Activated CD8-positive, alpha-beta memory T cell treated with anti-CD3 and anti-CD28 coated beads, Interleukin-2, amount 10 ng/mL, durations not matched to agents 7 days and 5 days (primary cell): ENCODE data around the gene FRK. TPM values are rescaled to one million over a fixed set of nuclear protein-coding genes. Genes with fewer than 3 reads are reported as not detected.

ENCODE experiments used
- ATAC-seq: fragments of 150-1000 bp; cut with Tn5 transposase; one replicate; pipeline ENCODE4 v1.10.0; 2021; ENCODE audit warnings: moderate library complexity
- CTCF ChIA-PET: fragments of 350-600 bp; sonication (Branson Sonifier 250); formaldehyde crosslinking; loops from one replicate; lab custom pipeline; 2021; ENCODE audit warnings: antibody characterized with exemption; lab: Charles Lee
- DNase-seq: peaks from one replicate; pipeline ENCODE4 v3.0.0-alpha.2; 2020
- H3K27ac Mint-ChIP-seq: one replicate; pipeline ENCODE4 v1.8.0; 2021; ENCODE audit warnings: mild to moderate bottlenecking, mixed read lengths
- H3K27me3 Mint-ChIP-seq: one replicate; pipeline ENCODE4 v1.8.0; 2021; ENCODE audit warnings: mixed read lengths
- H3K36me3 Mint-ChIP-seq: one replicate; pipeline ENCODE4 v1.8.0; 2021; ENCODE audit warnings: mild to moderate bottlenecking, mixed read lengths
- H3K4me1 Mint-ChIP-seq: one replicate; pipeline ENCODE4 v1.8.0; 2021; ENCODE audit warnings: mixed read lengths
- H3K4me3 Mint-ChIP-seq: one replicate; pipeline ENCODE4 v1.8.0; 2021; ENCODE audit warnings: mild to moderate bottlenecking, moderate library complexity, mixed read lengths
- H3K9me3 Mint-ChIP-seq: one replicate; pipeline ENCODE4 v1.8.0; 2022; ENCODE audit warnings: low read depth, mixed read lengths
- total RNA-seq, 2 experiments: library from RNA; stranded (reverse); gene quantifications; one replicate each; pipeline ENCODE4 v1.2.3, GENCODE V29; 2021

FRK gene
- total RNA-seq, 2 experiments from 2014 or later: 0.09 to 0.12 TPM

- no peaks in the 10 kb centered on the region for H3K36me3 Mint-ChIP-seq
- ATAC-seq: no peak
Measured at GRCh38 chr6:116070616-116071389, 10.1 kb upstream of the FRK start.

GRCh38 chr6:116070101-116070500 lies 9.4 kb upstream of the FRK start:
- H3K36me3 Mint-ChIP-seq: no peaks in the 10 kb centered on the region

More at GRCh38 chr6:116070616-116071389, 10.1 kb upstream of the FRK start:
- H3K4me1 Mint-ChIP-seq: peaks cover 8% of the 10 kb centered on the region
- H3K27ac Mint-ChIP-seq: no peak overlapping the region
- CTCF ChIA-PET: interaction anchor here (0.7 to 1.6 kb wide), 2 partner anchors 9 to 171 kb away, joined by 3 to 4 read pairs; no protein-coding TSS in a partner anchor
- H3K9me3 Mint-ChIP-seq: no peaks in the 10 kb centered on the region
- peaks cover 5% of the 10 kb centered on the region for H3K27me3 Mint-ChIP-seq
- no peak overlapping the region for H3K4me3 Mint-ChIP-seq
- no peak for DNase-seq

GRCh38 chr6:116066789-116067188 lies 6.1 kb upstream of the FRK start:
- DNase-seq (no peak), ATAC-seq (no peak)
- Mint-ChIP-seq H3K4me1 (no peaks in the 10 kb centered on the region), H3K36me3 (no peaks in the 10 kb centered on the region), H3K9me3 (no peaks in the 10 kb centered on the region), H3K27me3 (peaks cover 19% of the 10 kb centered on the region), H3K27ac (no peak overlapping the region), H3K4me3 (no peak overlapping the region)
- CTCF ChIA-PET: no interaction called here

More at GRCh38 chr6:116070101-116070500, 9.4 kb upstream of the FRK start:
- CTCF ChIA-PET: interaction anchor here (0.7 to 1.6 kb wide), 2 partner anchors 9 to 170 kb away, joined by 3 to 4 read pairs; no protein-coding TSS in a partner anchor
- Mint-ChIP-seq H3K27ac (no peak overlapping the region), H3K4me3 (no peak overlapping the region), H3K27me3 (peaks cover 8% of the 10 kb centered on the region), H3K9me3 (no peaks in the 10 kb centered on the region), H3K4me1 (peaks cover 8% of the 10 kb centered on the region)
- DNase-seq (no peak), ATAC-seq (no peak)

- Mint-ChIP-seq H3K27ac (no peak overlapping the region), H3K4me1 (no peaks in the 10 kb centered on the region), H3K36me3 (no peaks in the 10 kb centered on the region), H3K4me3 (no peak overlapping the region), H3K27me3 (peaks cover 20% of the 10 kb centered on the region), H3K9me3 (no peaks in the 10 kb centered on the region)
- CTCF ChIA-PET: no interaction called here
- ATAC-seq: no peak
- no peak for DNase-seq
Measured at GRCh38 chr6:116064666-116065065, 4.0 kb upstream of the FRK start.

- Mint-ChIP-seq H3K4me1 (no peaks in the 10 kb centered on the region), H3K4me3 (no peak overlapping the region), H3K27ac (no peak overlapping the region), H3K36me3 (no peaks in the 10 kb centered on the region), H3K27me3 (peaks cover 19% of the 10 kb centered on the region), H3K9me3 (no peaks in the 10 kb centered on the region)
- ATAC-seq: no peak
- CTCF ChIA-PET: no interaction called here
- no peak for DNase-seq
Measured at GRCh38 chr6:116062496-116062895, 1.8 kb upstream of the FRK start.

- ATAC-seq (no peak), DNase-seq (no peak)
- Mint-ChIP-seq H3K27me3 (peaks cover 18% of the 10 kb centered on the region), H3K4me3 (no peak overlapping the region), H3K27ac (no peak overlapping the region), H3K9me3 (no peaks in the 10 kb centered on the region), H3K4me1 (no peaks in the 10 kb centered on the region), H3K36me3 (no peaks in the 10 kb centered on the region)
- CTCF ChIA-PET: no interaction called here
Measured at GRCh38 chr6:116059713-116060571, 749 bp downstream of the FRK start.

GRCh38 chr6:116057766-116058165 lies 2.9 kb downstream of the FRK start:
- no peak overlapping the region for H3K27ac Mint-ChIP-seq
- no peaks in the 10 kb centered on the region for H3K9me3 Mint-ChIP-seq

GRCh38 chr6:116055513-116055912 lies 5.2 kb downstream of the FRK start:
- no peaks in the 10 kb centered on the region for H3K4me1 Mint-ChIP-seq
- no peaks in the 10 kb centered on the region for H3K36me3 Mint-ChIP-seq
- ATAC-seq: no peak
- H3K27ac Mint-ChIP-seq: no peak overlapping the region
- no peaks in the 10 kb centered on the region for H3K9me3 Mint-ChIP-seq
- DNase-seq: no peak
- H3K27me3 Mint-ChIP-seq: peaks cover 15% of the 10 kb centered on the region
- H3K4me3 Mint-ChIP-seq: no peak overlapping the region
- CTCF ChIA-PET: no interaction called here

More at GRCh38 chr6:116057766-116058165, 2.9 kb downstream of the FRK start:
- Mint-ChIP-seq H3K36me3 (no peaks in the 10 kb centered on the region), H3K4me1 (no peaks in the 10 kb centered on the region), H3K27me3 (peaks cover 12% of the 10 kb centered on the region), H3K4me3 (no peak overlapping the region)
- DNase-seq (no peak), ATAC-seq (no peak)
- CTCF ChIA-PET: no interaction called here

GRCh38 chr6:116051244-116051643 lies 9.4 kb downstream of the FRK start:
- Mint-ChIP-seq H3K4me1 (no peaks in the 10 kb centered on the region), H3K9me3 (no peaks in the 10 kb centered on the region), H3K27me3 (peaks cover 23% of the 10 kb centered on the region), H3K4me3 (no peak overlapping the region), H3K27ac (no peak overlapping the region), H3K36me3 (no peaks in the 10 kb centered on the region)
- no peak for DNase-seq
- ATAC-seq: no peak
- CTCF ChIA-PET: no interaction called here

GRCh38 chr6:116050737-116051136 lies 10.0 kb downstream of the FRK start:
- H3K27me3 Mint-ChIP-seq: peaks cover 23% of the 10 kb centered on the region
- H3K27ac Mint-ChIP-seq: no peak overlapping the region
- CTCF ChIA-PET: no interaction called here
- no peak overlapping the region for H3K4me3 Mint-ChIP-seq
- ATAC-seq: no peak
- H3K9me3 Mint-ChIP-seq: no peaks in the 10 kb centered on the region
- no peaks in the 10 kb centered on the region for H3K4me1 Mint-ChIP-seq
- DNase-seq: no peak
- no peaks in the 10 kb centered on the region for H3K36me3 Mint-ChIP-seq

- Mint-ChIP-seq H3K4me1 (no peaks in the 10 kb centered on the region), H3K9me3 (no peaks in the 10 kb centered on the region)
Measured at GRCh38 chr6:116049321-116049720, 11.4 kb downstream of the FRK start.

GRCh38 chr6:116047173-116047933 lies 13.3 kb downstream of the FRK start:
- CTCF ChIA-PET: no interaction called here
- DNase-seq (no peak), ATAC-seq (no peak)
- Mint-ChIP-seq H3K27ac (no peak overlapping the region), H3K9me3 (no peaks in the 10 kb centered on the region), H3K36me3 (no peaks in the 10 kb centered on the region), H3K4me1 (no peaks in the 10 kb centered on the region), H3K27me3 (peaks cover 31% of the 10 kb centered on the region), H3K4me3 (no peak overlapping the region)

More at GRCh38 chr6:116049321-116049720, 11.4 kb downstream of the FRK start:
- Mint-ChIP-seq H3K4me3 (no peak overlapping the region), H3K36me3 (no peaks in the 10 kb centered on the region), H3K27me3 (peaks cover 27% of the 10 kb centered on the region), H3K27ac (no peak overlapping the region)
- ATAC-seq: no peak
- CTCF ChIA-PET: interaction anchor here (0.6 kb wide), 1 partner anchor 730 kb away, joined by 3 read pairs; no protein-coding TSS in a partner anchor
- DNase-seq: no peak

- H3K9me3 Mint-ChIP-seq: no peaks in the 10 kb centered on the region
- DNase-seq: no peak
- H3K27me3 Mint-ChIP-seq: peaks cover 26% of the 10 kb centered on the region
- no peaks in the 10 kb centered on the region for H3K4me1 Mint-ChIP-seq
- no peak for ATAC-seq
- no peak overlapping the region for H3K4me3 Mint-ChIP-seq
- H3K27ac Mint-ChIP-seq: no peak overlapping the region
- CTCF ChIA-PET: no interaction called here
- no peaks in the 10 kb centered on the region for H3K36me3 Mint-ChIP-seq
Measured at GRCh38 chr6:116046737-116047136, 14.0 kb downstream of the FRK start.
